ENCODE measurements around the gene ZNF175. TPM values are rescaled to one million over a fixed set of nuclear protein-coding genes. Genes with fewer than 3 reads are reported as not detected.
A peak's percentile ranks its signal among the peaks of the same experiment; 100 is the strongest.

Gene ZNF175
- total and polyA plus RNA-seq, 9 of the 15 experiments (the other 6 are each of a cell fraction or from before 2014, with no cell fraction given): 3.7 to 37.9 (median 14.0) TPM

DNA sequence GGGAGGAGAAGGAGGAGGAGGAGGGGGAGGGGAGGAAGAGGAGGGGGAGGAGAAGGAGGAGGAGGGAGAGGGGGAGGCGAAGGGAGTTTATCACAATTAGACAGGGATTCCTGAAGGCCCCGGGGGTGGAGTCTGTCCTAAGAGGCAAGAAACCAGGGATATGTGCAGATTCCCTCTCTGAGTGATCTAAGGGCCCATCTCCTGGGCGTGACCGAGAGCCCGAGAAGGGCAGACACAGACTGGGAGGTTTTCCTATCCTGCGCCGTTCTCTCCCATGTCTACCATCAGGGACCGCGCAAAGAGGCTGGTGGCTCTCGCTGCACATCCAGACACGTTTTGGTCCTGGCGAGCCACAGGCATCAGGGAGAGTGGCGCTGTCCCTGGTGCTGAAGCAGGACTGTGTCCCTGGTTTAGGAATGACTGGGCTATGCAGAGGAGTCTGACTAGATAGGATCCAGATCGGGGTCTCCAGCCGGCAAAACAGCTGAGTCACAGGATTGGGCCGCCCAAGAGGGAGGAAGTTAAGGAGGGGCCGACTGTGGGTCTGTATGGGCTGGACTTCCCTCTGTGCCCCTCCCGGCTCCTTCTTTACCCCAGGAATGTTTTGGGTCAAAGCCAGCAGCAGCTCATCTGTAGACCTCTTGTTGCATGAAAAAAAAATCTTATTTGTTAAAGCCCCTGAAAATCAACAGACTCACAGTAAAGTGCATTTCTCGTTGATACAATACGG, 17.9 kb upstream of the ZNF175 start (continued):
- TF ChIP-seq KHSRP (IDR thresholded peaks at IDR 0.05): no peak
- no peak for TF ChIP-seq SIRT6 (IDR thresholded peaks at IDR 0.05; ENCODE audit: low read depth, low read length)
- TF ChIP-seq DIDO1 (tag; IDR thresholded peaks at IDR 0.05; ENCODE audit: low read depth): no peak
- TF ChIP-seq, protein P1, sequence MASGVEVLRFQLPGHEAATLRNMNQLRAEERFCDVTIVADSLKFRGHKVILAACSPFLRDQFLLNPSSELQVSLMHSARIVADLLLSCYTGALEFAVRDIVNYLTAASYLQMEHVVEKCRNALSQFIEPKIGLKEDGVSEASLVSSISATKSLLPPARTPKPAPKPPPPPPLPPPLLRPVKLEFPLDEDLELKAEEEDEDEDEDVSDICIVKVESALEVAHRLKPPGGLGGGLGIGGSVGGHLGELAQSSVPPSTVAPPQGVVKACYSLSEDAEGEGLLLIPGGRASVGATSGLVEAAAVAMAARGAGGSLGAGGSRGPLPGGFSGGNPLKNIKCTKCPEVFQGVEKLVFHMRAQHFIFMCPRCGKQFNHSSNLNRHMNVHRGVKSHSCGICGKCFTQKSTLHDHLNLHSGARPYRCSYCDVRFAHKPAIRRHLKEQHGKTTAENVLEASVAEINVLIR (CRISPR knock-in tag; IDR thresholded peaks at IDR 0.05): no peak
- no peak for TF ChIP-seq ZNF239 (CRISPR knock-in tag; IDR thresholded peaks at IDR 0.05)
- TF ChIP-seq, protein P2, sequence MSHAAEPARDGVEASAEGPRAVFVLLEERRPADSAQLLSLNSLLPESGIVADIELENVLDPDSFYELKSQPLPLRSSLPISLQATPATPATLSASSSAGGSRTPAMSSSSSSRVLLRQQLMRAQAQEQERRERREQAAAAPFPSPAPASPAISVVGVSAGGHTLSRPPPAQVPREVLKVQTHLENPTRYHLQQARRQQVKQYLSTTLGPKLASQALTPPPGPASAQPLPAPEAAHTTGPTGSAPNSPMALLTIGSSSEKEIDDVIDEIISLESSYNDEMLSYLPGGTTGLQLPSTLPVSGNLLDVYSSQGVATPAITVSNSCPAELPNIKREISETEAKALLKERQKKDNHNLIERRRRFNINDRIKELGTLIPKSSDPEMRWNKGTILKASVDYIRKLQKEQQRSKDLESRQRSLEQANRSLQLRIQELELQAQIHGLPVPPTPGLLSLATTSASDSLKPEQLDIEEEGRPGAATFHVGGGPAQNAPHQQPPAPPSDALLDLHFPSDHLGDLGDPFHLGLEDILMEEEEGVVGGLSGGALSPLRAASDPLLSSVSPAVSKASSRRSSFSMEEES (CRISPR knock-in tag; IDR thresholded peaks at IDR 0.05): no peak
- TF ChIP-seq ATF7 (IDR thresholded peaks at IDR 0.05): peak; percentile 70
- TF ChIP-seq, protein P3, sequence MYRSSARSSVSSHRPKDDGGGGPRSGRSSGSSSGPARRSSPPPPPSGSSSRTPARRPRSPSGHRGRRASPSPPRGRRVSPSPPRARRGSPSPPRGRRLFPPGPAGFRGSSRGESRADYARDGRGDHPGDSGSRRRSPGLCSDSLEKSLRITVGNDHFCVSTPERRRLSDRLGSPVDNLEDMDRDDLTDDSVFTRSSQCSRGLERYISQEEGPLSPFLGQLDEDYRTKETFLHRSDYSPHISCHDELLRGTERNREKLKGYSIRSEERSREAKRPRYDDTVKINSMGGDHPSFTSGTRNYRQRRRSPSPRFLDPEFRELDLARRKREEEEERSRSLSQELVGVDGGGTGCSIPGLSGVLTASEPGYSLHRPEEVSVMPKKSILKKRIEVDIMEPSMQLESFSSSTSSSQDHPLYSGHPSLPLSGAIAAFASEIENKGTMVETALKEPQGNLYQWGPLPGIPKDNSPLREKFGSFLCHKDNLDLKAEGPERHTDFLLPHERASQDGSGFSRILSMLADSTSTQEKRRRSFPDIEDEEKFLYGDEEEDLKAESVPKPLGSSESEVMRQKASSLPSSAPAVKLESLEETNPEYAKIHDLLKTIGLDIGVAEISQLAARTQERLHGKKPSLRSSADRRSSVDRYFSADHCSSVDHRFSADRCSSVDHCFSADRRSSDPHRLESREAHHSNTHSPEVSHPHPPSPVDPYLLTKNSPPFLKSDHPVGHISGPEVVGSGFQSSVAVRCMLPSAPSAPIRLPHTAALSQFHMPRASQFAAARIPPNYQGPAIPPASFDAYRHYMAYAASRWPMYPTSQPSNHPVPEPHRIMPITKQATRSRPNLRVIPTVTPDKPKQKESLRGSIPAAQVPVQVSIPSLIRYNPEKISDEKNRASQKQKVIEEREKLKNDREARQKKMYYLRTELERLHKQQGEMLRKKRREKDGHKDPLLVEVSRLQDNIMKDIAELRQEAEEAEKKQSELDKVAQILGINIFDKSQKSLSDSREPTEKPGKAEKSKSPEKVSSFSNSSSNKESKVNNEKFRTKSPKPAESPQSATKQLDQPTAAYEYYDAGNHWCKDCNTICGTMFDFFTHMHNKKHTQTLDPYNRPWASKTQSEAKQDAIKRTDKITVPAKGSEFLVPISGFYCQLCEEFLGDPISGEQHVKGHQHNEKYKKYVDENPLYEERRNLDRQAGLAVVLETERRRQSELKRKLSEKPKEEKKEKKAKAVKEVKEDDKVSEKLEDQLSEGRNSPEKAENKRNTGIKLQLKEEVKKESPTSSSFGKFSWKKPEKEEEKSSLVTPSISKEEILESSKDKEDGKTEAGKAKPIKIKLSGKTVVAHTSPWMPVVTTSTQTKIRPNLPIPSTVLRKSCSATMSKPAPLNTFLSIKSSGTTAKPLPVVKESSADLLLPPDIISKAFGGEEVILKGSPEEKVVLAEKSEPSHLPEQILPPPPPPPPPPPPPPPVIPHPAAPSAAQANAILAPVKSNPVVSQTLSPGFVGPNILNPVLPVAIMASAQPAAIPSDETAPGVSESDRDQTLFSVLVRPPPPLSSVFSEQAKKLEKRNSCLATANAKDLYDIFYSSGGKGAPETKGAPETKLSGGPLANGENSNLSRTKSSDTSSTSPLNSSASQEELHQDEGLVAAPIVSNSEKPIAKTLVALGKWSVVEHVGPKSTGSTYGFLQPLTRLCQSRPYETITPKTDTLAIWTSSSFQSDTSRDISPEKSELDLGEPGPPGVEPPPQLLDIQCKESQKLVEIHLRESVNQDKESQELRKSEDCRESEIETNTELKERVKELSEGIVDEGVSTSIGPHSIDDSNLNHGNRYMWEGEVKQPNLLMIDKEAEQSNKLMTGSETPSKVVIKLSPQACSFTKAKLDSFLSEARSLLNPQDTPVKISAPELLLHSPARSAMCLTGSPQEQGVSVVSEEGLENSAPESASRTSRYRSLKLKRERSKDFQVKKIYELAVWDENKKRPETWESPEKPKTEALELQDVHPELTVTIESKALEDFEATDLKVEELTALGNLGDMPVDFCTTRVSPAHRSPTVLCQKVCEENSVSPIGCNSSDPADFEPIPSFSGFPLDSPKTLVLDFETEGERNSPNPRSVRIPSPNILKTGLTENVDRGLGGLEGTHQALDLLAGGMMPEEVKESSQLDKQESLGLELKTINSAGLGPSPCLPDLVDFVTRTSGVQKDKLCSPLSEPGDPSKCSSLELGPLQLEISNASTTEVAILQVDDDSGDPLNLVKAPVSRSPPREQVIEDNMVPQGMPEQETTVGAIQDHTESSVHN (IDR thresholded peaks at IDR 0.05; ENCODE audit: borderline replicate concordance in 1 of 2, low read depth in 1 of 2): 0 out of 4 replicates have a peak, but pooled peaks of 1 of the 2 experiments have one; percentile 22
- no peak for TF ChIP-seq PPARD (CRISPR knock-in tag; IDR thresholded peaks at IDR 0.05)
- no peak for TF ChIP-seq POU5F1 (IDR thresholded peaks at IDR 0.05; ENCODE audit: borderline replicate concordance, low read depth, low read length, partially characterized antibody)
- TF ChIP-seq ARID2 (IDR thresholded peaks at IDR 0.05): no peak
- TF ChIP-seq, protein P4, sequence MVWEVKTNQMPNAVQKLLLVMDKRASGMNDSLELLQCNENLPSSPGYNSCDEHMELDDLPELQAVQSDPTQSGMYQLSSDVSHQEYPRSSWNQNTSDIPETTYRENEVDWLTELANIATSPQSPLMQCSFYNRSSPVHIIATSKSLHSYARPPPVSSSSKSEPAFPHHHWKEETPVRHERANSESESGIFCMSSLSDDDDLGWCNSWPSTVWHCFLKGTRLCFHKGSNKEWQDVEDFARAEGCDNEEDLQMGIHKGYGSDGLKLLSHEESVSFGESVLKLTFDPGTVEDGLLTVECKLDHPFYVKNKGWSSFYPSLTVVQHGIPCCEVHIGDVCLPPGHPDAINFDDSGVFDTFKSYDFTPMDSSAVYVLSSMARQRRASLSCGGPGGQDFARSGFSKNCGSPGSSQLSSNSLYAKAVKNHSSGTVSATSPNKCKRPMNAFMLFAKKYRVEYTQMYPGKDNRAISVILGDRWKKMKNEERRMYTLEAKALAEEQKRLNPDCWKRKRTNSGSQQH (CRISPR knock-in tag; IDR thresholded peaks at IDR 0.05): no peak
- no peak for TF ChIP-seq NFRKB (IDR thresholded peaks at IDR 0.05; ENCODE audit: low read depth)
- TF ChIP-seq ZZZ3 (IDR thresholded peaks at IDR 0.05): no peak
- TF ChIP-seq NR1H2 (CRISPR knock-in tag; IDR thresholded peaks at IDR 0.05): peak; percentile 68; the same call in 1 of the 2 replicates
- peak; percentile 89 for TF ChIP-seq C11orf30 (IDR thresholded peaks at IDR 0.05; ENCODE audit: low read depth)

Measured in K562 (cell line).